K562 treated with DMSO at 1 percent for 24 hours (cell line): ENCODE measurements around the gene MAST1. TPM values are rescaled to one million over a fixed set of nuclear protein-coding genes. Genes with fewer than 3 reads are reported as not detected.

ENCODE experiments used
- total RNA-seq: library from RNA; unstranded; fragments of 300-600 nt; gene quantifications from 2 replicates; pipeline ENCODE4 v1.2.3, GENCODE V29; 2022; ENCODE audit warnings: low read depth; ENCODE audit not compliant: insufficient read depth

MAST1 gene
- 7.8 and 9.5 TPM in 2 replicates for total RNA-seq

DNA sequence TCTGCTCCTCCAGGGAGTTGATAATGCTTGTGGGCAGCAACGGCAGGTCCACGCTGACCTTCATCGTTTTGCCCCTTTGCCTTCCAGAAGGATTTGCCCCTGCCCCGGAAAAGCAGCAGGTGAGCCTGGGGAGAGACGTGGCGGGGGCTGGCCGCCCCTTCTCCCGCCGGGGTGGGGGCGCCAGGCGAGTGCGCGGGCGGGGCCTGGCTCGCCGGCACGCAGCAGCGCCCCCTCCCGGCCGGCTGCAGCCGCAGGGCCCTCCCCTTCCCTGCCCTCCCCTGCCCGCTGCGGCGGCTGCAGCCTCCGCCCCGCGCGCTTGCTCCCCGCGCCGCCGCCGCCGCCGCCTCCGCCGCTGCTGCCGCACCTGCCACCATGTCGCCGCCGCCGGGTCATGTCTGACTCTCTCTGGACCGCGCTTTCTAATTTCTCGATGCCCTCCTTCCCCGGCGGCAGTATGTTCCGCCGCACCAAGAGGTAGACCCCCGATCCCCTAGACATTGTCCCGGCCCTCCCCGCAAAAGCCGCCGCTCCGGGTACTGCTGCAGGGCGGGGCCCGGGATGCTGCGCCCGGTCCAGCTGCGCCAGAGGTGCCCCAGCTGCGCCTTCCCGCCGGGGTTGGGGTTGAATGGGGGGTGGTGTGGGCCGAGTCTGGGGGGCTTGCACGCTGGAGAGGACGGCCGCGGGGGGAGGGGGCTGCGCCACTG lies at the start of gene MAST1:
TSS of gene MAST1 (plus strand) at position 334 of the 704 bp plus-strand sequence. CDS start at position 392, 58 bp downstream.

DNA sequence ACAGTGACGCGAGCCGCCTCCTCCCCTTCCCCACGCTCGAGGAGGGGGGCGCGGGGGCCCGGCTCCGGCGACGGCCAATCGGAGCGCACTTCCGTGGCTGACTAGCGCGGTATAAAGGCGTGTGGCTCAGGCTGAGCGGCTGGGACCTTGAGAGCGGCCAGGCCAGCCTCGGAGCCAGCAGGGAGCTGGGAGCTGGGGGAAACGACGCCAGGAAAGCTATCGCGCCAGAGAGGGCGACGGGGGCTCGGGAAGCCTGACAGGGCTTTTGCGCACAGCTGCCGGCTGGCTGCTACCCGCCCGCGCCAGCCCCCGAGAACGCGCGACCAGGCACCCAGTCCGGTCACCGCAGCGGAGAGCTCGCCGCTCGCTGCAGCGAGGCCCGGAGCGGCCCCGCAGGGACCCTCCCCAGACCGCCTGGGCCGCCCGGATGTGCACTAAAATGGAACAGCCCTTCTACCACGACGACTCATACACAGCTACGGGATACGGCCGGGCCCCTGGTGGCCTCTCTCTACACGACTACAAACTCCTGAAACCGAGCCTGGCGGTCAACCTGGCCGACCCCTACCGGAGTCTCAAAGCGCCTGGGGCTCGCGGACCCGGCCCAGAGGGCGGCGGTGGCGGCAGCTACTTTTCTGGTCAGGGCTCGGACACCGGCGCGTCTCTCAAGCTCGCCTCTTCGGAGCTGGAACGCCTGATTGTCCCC lies 46.8 kb upstream of the MAST1 start, which contains the start of gene JUNB:
TSS of gene JUNB (plus strand) at position 142 of the 706 bp plus-strand sequence. CDS start at position 428, 286 bp downstream.

DNA sequence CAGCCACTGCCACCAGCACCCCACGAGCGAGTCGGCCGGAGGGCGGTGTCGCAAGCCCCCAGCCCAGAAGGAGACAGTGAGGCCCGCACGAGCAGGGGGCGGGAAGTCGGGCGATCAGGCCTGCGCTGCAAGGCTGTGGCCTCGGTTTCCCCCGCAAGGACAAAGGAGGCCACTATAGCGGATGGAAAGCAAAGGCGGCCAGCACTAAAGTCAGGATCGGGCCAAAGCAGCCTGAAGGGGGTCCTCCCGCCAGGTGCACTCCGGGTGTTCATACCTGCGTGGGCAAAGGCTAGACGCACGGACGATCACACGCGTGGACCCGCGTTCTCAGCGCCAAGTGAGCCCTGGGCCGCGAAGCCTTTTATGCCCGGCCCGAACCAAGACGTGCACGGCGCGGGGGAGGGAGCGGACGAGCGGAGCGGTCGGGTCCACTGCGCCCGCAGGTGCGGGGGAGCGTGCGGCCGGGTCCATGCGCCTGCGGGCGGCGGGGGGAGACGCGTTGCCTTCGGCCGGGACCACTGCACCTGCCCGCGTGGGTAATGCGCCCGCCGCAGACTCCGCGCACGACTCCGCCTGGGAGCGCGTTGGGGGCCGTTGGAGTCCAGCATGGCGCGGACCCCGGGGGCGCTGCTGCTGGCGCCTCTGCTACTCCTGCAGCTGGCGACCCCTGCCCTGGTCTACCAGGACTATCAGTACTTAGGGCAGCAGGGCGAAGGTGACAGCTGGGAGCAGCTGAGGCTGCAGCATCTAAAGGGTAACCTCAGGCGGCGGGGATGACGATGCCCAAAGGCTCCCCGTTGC lies 36.6 kb upstream of the MAST1 start, which contains the start of the genes PRDX2 and THSD8:
TSS of gene PRDX2 (minus strand) at position 335 of the 801 bp plus-strand sequence. CDS start 539 bp downstream, outside the sequence.
TSS of gene THSD8 (plus strand) at position 604 of the 801 bp plus-strand sequence. CDS start at position 607, 3 bp downstream.

DNA sequence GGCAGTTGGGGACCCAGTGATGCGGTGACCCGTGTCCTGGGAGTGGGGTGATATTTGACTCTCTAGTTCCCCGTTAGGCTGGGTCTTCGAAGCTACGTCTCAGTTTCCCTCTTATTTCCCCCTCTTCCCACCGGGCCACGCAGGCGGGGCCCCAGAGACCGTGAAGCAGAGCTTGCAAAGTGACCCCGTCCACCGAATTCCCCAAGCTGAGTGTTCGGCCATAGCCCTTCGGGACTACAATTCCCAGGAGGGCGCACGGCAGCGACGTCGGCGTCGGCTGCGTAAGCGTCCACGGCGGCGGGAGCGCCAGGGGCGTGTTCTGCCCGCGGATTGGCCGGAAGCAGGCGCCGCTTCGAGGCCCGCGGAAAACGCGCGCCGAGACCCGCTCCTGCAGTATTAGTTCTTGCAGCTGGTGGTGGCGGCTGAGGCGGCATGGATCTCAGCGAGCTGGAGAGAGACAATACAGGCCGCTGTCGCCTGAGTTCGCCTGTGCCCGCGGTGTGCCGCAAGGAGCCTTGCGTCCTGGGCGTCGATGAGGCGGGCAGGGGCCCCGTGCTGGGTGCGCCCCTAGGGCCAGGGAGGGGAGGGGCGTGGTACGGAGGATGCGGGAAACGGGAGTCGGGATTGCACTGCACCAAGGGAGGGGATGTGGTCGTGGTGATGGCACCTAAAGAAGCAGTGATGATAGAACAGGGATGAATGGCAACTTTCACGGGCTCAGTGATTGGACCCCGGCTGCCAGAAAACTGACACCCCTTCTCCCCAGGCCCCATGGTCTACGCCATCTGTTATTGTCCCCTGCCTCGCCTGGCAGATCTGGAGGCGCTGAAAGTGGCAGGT lies 31.9 kb upstream of the MAST1 start, which contains the start of gene RNASEH2A:
TSS of gene RNASEH2A (plus strand) at position 343 of the 840 bp plus-strand sequence. CDS start at position 433, 90 bp downstream.

DNA sequence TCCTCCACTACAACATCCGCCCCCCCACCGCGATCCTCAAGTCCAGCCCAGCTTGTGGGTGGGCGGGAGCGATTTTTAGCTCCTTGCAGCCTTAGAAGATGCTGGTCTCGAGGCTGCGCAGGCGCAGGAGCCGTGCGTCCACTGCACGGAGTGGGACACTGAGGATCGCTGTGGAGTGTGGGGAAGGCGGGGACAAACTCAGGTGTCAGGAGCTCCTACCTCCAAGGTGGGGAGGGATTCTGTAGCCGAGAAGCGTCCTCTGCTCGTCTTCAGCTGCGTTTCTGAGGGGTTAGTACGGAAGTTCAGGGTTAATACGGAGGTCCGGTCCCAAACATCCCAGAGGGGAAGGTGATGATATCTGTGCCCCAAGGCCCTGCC lies 3.8 kb upstream of the MAST1 start, which contains the start of gene RTBDN:
TSS of gene RTBDN (minus strand) at position 14 of the 378 bp plus-strand sequence. CDS start 4,600 bp downstream, outside the sequence.

DNA sequence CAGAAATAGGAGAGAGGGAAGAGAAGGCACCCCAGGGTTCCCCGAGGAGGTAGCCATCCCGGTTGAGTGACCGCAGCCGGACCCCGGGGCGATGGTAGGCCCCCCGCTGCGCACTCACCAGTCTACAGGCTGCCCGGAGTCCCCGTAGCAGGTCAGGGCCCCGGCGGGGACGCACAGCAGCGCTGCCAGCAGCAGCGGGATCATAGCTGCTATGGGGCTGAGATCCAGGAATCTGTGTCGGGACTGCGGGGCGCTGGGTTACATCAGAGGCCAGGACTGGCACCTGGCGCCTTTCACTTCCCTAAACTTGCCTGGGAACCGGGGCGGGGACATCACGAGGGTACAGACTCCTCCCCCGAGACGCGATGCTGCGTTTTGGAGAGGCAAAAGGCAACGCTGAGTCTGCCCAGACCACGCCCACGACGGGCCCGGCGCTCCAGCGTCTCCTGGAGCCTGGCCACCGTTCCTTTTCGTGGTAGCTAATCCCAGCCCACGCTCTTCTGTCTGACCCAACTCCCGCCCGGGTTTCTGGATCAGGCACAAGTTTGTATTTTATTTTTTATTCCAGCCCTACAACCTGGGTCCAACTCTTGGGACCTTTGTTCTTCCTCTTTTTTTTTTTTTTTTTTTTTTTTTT lies 43.0 kb downstream of the MAST1 start, which contains the start of gene DNASE2:
TSS of gene DNASE2 (minus strand) at position 278 of the 637 bp plus-strand sequence. CDS start at position 204, 74 bp downstream.

DNA sequence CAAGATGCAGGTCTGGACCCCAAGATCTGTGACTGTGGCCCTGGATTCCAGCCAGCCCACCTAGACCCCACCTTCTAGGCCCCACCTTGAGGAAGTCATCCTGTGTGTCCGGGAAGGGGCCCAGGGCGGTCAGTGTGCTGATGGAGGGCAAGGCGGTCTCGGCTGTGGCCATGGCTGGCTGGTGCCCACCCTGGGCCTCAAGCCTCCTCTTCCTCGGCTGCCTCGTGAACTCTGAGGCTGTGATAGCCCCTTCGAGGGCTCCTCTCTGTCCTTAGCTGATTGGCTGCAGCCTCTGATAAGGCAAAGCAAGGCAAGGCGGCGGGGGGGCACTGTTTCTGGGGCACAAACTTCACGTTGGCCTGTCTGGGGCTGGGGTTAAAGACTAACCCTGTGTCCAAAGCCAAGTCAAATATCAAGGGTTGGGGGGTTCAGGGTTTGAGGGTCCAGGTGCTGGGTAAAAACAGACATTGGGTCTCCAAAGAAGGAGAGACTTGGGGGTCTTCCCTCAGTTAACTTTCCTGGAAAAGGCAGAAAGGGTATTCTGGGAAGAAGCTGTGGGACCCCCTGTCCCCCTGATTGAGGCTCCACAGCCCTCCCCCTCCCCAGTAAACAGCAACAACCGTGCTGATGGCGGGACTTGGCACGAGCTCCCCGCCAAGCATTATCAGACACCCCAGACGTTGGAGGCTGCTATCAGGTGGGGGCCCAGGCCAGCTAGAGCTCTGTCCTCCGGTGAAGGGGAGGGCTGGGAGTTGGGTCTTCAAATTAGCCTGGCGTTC lies 48.8 kb downstream of the MAST1 start, which contains the start of gene KLF1:
TSS of gene KLF1 (minus strand) at position 233 of the 779 bp plus-strand sequence. CDS start at position 172, 61 bp downstream.

DNA sequence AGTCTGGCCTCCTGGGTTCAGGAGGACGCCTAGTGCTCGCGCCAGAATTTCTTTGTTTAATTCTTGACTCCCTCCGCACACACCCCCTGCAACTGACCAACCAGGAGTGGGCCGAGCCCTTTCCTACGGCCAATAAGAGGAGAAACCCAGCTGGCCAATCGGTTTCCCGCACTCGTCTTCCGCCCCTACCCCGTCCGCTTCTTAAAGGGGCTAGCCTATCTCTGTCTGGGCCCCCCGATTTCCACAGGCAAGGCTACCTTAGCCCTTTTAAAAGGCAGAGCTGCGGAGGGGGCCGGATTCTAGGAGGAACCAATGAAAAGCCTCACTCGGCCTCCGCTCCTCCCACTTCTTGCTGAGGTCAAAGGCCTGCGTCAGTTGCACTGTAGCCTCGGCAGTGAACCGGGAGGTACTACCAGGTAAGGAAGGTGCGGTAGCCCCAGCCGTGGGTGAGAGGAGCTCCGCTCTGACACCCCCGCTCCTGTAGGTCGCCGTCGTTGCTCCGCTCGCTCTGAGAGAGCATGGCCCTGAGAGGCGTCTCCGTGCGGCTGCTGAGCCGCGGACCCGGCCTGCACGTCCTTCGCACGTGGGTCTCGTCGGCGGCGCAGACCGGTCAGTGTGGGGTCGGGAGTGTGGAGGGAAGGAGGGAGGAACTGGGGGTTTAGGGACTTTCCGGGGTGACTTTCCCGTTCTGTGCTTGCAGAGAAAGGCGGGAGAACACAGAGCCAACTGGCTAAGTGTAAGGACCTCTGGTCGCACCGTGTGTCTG lies 52.7 kb downstream of the MAST1 start, which contains the start of gene GCDH:
TSS of gene GCDH (plus strand) at position 374 of the 766 bp plus-strand sequence. CDS start at position 519, 145 bp downstream.

Other genes starting within 250 kb of the MAST1 start
- 1.3 and 1.6 TPM in 2 replicates for gene ZNF490, start 227.7 kb upstream of the MAST1 start, total RNA-seq
- gene ZNF791, start 227.6 kb upstream of the MAST1 start, total RNA-seq: 4.3 and 4.7 TPM in 2 replicates
- gene MAN2B1, start 171.8 kb upstream of the MAST1 start, total RNA-seq: 124 and 142 TPM in 2 replicates
- gene WDR83, start 171.7 kb upstream of the MAST1 start, total RNA-seq: 17.4 and 22.1 TPM in 2 replicates
- gene DHPS, start 156.6 kb upstream of the MAST1 start, total RNA-seq: 111 and 114 TPM in 2 replicates
- gene GNG14, start 150.5 kb upstream of the MAST1 start, total RNA-seq: not detected in 2 replicates
- 15.3 and 19.5 TPM in 2 replicates for gene FBXW9, start 141.9 kb upstream of the MAST1 start, total RNA-seq
- gene TNPO2, start 114.6 kb upstream of the MAST1 start, total RNA-seq: 32.6 and 33.0 TPM in 2 replicates
- gene TRIR, start 103.8 kb upstream of the MAST1 start, total RNA-seq: 485 and 496 TPM in 2 replicates
- gene GET3, start 101.0 kb upstream of the MAST1 start, total RNA-seq: 92.4 and 109 TPM in 2 replicates
- gene BEST2, start 86.7 kb upstream of the MAST1 start, total RNA-seq: not detected in 2 replicates
- 23.8 and 27.0 TPM in 2 replicates for gene HOOK2, start 63.0 kb upstream of the MAST1 start, total RNA-seq
- 130 and 136 TPM in 2 replicates for gene JUNB, start 47.0 kb upstream of the MAST1 start, total RNA-seq
- 388 and 416 TPM in 2 replicates for gene PRDX2, start 36.7 kb upstream of the MAST1 start, total RNA-seq
- 0.85 TPM in 1 of 2 replicates, not detected in the other for gene THSD8, start 36.4 kb upstream of the MAST1 start, total RNA-seq
- gene RNASEH2A, start 31.9 kb upstream of the MAST1 start, total RNA-seq: 86.0 and 110 TPM in 2 replicates
- 2.0 and 3.5 TPM in 2 replicates for gene RTBDN, start 3.9 kb upstream of the MAST1 start, total RNA-seq
- gene DNASE2, start 42.9 kb downstream of the MAST1 start, total RNA-seq: 157 TPM in 2 replicates
- 33.8 and 46.8 TPM in 2 replicates for gene KLF1, start 48.7 kb downstream of the MAST1 start, total RNA-seq
- gene GCDH, start 52.6 kb downstream of the MAST1 start, total RNA-seq: 17.5 and 23.0 TPM in 2 replicates
- 2.3 and 5.5 TPM in 2 replicates for gene SYCE2, start 80.8 kb downstream of the MAST1 start, total RNA-seq
- gene FARSA, start 95.2 kb downstream of the MAST1 start, total RNA-seq: 148 and 157 TPM in 2 replicates
- 582 and 601 TPM in 2 replicates for gene CALR, start 100.1 kb downstream of the MAST1 start, total RNA-seq
- gene RAD23A, start 107.3 kb downstream of the MAST1 start, total RNA-seq: 158 and 166 TPM in 2 replicates
- 44.0 and 48.0 TPM in 2 replicates for gene GADD45GIP1, start 118.7 kb downstream of the MAST1 start, total RNA-seq
- gene DAND5, start 131.1 kb downstream of the MAST1 start, total RNA-seq: 0.14 TPM in 1 of 2 replicates, not detected in the other
- gene NFIX, start 157.0 kb downstream of the MAST1 start, total RNA-seq: 10.2 and 12.0 TPM in 2 replicates